ENCODE results near the gene ART3. TPM values are rescaled to one million over a fixed set of nuclear protein-coding genes. Genes with fewer than 3 reads are reported as not detected.

Gene ART3
- total RNA-seq, 1 experiment from 2014 or later = not detected

DNA sequence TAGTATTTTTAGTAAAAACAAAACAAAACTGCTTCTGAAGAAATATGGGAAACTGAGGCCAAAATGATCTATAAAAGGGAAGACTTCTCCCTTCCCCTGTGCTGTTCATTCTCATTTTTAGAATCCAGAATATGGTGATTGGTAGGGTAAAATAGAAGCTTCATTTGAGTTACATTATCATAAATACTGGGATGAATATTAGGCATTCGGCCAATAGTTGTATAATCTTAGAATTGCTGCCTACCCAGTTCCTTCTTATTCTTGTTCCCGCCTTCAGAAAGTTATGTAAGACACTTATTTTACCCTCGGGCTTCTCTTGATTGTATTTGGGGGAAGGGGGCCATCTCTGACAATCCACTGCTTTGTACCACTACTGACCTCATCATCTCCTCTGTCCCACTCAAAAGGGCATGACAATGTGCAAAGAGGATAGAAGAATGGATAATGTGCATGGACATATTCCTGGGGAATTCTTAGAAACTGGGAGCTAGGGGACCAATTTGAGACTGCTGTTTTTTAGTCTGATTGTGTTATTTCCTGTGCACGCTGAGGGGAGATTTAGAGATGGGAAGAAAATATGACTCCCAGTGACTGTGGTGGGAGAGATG lies 588 bp downstream of the ART3 start:
- no peaks in the 10 kb centered on the region for H3K27me3 Mint-ChIP-seq (ENCODE audit: insufficient read depth, unreplicated experiment)
- intact Hi-C loops (cut with micrococcal nuclease) = no loop called here
- no peaks in the 10 kb centered on the region for H3K36me3 Mint-ChIP-seq (ENCODE audit: insufficient read depth, unreplicated experiment)
- no peaks in the 10 kb centered on the region for H3K4me1 Mint-ChIP-seq (ENCODE audit: insufficient read depth, unreplicated experiment)
- no peak overlapping the region for H3K4me3 Mint-ChIP-seq (ENCODE audit: unreplicated experiment)
- BruUV-seq (replicated peaks) = no TSS peak
- TF ChIP-seq, protein P1, sequence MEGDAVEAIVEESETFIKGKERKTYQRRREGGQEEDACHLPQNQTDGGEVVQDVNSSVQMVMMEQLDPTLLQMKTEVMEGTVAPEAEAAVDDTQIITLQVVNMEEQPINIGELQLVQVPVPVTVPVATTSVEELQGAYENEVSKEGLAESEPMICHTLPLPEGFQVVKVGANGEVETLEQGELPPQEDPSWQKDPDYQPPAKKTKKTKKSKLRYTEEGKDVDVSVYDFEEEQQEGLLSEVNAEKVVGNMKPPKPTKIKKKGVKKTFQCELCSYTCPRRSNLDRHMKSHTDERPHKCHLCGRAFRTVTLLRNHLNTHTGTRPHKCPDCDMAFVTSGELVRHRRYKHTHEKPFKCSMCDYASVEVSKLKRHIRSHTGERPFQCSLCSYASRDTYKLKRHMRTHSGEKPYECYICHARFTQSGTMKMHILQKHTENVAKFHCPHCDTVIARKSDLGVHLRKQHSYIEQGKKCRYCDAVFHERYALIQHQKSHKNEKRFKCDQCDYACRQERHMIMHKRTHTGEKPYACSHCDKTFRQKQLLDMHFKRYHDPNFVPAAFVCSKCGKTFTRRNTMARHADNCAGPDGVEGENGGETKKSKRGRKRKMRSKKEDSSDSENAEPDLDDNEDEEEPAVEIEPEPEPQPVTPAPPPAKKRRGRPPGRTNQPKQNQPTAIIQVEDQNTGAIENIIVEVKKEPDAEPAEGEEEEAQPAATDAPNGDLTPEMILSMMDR (IDR thresholded peaks at IDR 0.05; ENCODE audit: unreplicated experiment) = no peak
- CTCF ChIA-PET = interaction anchor here (0.6 to 1.5 kb wide), 4 partner anchors 9 to 81 kb away, joined by 3 to 5 read pairs (median 4); no protein-coding TSS in a partner anchor
- DNase-seq (ENCODE audit: unreplicated experiment) = no peak
- no peaks in the 10 kb centered on the region for H3K9me3 Mint-ChIP-seq (ENCODE audit: unreplicated experiment)
- no peak overlapping the region for H3K27ac Mint-ChIP-seq (ENCODE audit: low read depth, unreplicated experiment)
- POLR2A ChIA-PET = interaction anchor here (2.1 to 2.6 kb wide), 2 partner anchors 9 to 12 kb away, joined by 8 to 12 read pairs; no protein-coding TSS in a partner anchor

DNA sequence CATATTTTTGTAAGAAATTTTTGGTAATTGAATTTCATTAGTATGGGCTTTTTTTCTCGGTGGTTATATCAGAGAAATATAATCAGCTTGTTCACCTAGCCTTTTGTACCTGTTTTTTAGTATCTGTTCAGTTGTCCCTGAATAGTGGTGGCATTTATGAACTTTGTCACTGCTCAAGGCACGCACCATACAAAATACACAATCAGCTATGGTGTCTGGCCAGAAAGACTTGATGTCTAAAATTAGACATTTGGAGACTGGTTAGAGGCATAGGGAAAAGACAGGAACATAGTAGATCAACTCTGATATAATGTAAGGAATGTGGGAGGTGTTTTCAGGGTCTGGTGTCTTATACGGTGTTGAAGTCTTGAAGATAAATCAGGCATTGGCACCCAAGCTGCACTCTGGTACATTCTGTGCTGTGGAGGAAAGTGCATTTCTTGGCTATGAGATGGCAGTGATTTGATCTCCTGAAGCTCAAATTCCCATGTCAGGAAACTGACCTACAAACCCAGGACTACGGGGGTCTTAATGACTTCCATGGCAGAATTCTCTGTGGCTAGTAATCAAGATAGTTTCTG lies 3.6 kb downstream of the ART3 start:
- ChIA-PET CTCF (interaction anchor here (0.6 to 1.9 kb wide), 3 partner anchors 9 to 182 kb away, joined by 3 to 10 read pairs (median 3); no protein-coding TSS in a partner anchor), POLR2A (interaction anchor here (0.6 to 1.3 kb wide), 4 partner anchors 8 to 682 kb away, joined by 3 to 7 read pairs (median 3); no protein-coding TSS in a partner anchor)
- DNase-seq (ENCODE audit: unreplicated experiment) = no peak
- Mint-ChIP-seq H3K4me3 (ENCODE audit: unreplicated experiment) (no peak overlapping the region), H3K36me3 (ENCODE audit: insufficient read depth, unreplicated experiment) (no peaks in the 10 kb centered on the region), H3K4me1 (ENCODE audit: insufficient read depth, unreplicated experiment) (no peaks in the 10 kb centered on the region), H3K9me3 (ENCODE audit: unreplicated experiment) (no peaks in the 10 kb centered on the region), H3K27ac (ENCODE audit: low read depth, unreplicated experiment) (no peak overlapping the region), H3K27me3 (ENCODE audit: insufficient read depth, unreplicated experiment) (no peaks in the 10 kb centered on the region)
- intact Hi-C loops (cut with micrococcal nuclease) = no loop called here
- BruUV-seq (replicated peaks) = no TSS peak
- TF ChIP-seq, protein P1 (IDR thresholded peaks at IDR 0.05; ENCODE audit: unreplicated experiment) = no peak

DNA sequence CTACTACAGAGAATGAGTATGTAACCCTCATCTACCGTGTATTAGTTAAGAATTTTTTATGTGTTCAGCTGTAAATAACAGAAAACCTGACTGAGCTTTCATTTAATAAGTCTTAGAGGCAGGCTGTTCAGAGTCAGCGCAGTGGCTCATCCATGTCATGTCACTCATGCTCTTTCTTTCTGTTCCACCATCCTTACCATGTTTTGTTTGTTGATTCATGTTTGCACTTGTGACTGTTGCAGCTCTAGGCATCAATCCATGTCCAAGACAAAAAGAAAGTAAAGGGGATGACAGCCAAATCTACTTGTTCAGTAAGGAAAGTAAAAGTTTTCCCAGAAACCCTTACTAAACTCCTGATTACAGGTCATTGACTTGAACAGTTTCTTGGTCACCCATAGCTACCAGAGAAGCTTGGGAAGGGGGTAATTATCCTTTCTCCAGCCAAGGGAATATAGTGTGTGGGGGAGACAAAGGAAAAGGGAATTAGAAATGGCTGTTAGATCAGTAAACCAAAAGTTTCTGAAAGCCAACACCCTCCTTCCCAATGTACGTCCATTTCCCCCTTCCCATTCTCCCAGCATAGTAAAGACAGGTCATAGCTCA lies 9.0 kb downstream of the ART3 start:
- intact Hi-C loops (cut with micrococcal nuclease) = no loop called here
- Mint-ChIP-seq H3K4me1 (ENCODE audit: insufficient read depth, unreplicated experiment) (peaks cover 8% of the 10 kb centered on the region), H3K27ac (ENCODE audit: low read depth, unreplicated experiment) (no peak overlapping the region), H3K27me3 (ENCODE audit: insufficient read depth, unreplicated experiment) (no peaks in the 10 kb centered on the region), H3K9me3 (ENCODE audit: unreplicated experiment) (no peaks in the 10 kb centered on the region), H3K4me3 (ENCODE audit: unreplicated experiment) (no peak overlapping the region), H3K36me3 (ENCODE audit: insufficient read depth, unreplicated experiment) (no peaks in the 10 kb centered on the region)
- DNase-seq (ENCODE audit: unreplicated experiment) = no peak
- BruUV-seq (replicated peaks) = no TSS peak
- ChIA-PET CTCF (interaction anchor here (0.5 to 8.1 kb wide), 8 partner anchors 9 to 187 kb away, joined by 3 to 128 read pairs (median 4); partner anchors contain the start of genes ART3 and SDAD1), POLR2A (interaction anchor here (0.7 to 2.7 kb wide), 9 partner anchors 9 to 133 kb away, joined by 3 to 12 read pairs (median 5); partner anchors contain the start of genes ART3, NUP54 and SDAD1)
- TF ChIP-seq, protein P1 (IDR thresholded peaks at IDR 0.05; ENCODE audit: unreplicated experiment) = no peak

DNA sequence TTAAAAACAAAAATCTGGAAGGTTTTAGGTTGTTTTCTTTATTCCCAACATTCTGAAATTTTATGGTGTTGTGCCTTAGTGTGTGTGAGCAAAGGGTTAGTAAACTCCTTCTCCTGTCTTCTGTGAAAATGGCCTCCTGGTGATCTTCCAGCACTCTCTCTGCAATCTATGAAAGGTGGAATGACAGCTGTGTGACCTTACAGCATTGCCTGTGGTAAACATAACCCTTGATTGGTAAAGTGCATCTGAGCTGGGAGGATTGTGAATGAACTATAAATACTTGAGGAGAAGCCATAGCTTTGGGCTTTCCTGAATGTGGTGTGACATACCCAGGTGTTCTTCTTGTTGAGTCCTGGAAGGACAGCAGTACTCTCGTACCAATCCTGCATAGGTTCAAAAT lies 10.0 kb downstream of the ART3 start:
- intact Hi-C loops (cut with micrococcal nuclease) = no loop called here
- H3K4me3 Mint-ChIP-seq (ENCODE audit: unreplicated experiment) = no peak overlapping the region
- ChIA-PET CTCF (interaction anchor here (1.6 to 8.1 kb wide), 3 partner anchors 10 to 90 kb away, joined by 5 to 128 read pairs (median 6); partner anchors contain the start of genes ART3 and SDAD1), POLR2A (interaction anchor here (0.5 to 2.7 kb wide), 3 partner anchors 11 to 94 kb away, joined by 3 to 12 read pairs (median 8); partner anchors contain the start of genes ART3 and SDAD1)
- no peak for DNase-seq (ENCODE audit: unreplicated experiment)
- BruUV-seq (replicated peaks) = no TSS peak
- no peaks in the 10 kb centered on the region for H3K27me3 Mint-ChIP-seq (ENCODE audit: insufficient read depth, unreplicated experiment)
- H3K4me1 Mint-ChIP-seq (ENCODE audit: insufficient read depth, unreplicated experiment) = peaks cover 8% of the 10 kb centered on the region
- no peak overlapping the region for H3K27ac Mint-ChIP-seq (ENCODE audit: low read depth, unreplicated experiment)
- TF ChIP-seq, protein P1 (IDR thresholded peaks at IDR 0.05; ENCODE audit: unreplicated experiment) = no peak
- no peaks in the 10 kb centered on the region for H3K9me3 Mint-ChIP-seq (ENCODE audit: unreplicated experiment)
- H3K36me3 Mint-ChIP-seq (ENCODE audit: insufficient read depth, unreplicated experiment) = no peaks in the 10 kb centered on the region

All from MCF 10A (cell line).